CD14-positive monocyte (primary cell): ENCODE data around the gene CHRDL2. TPM values are rescaled to one million over a fixed set of nuclear protein-coding genes. Genes with fewer than 3 reads are reported as not detected.
A peak's percentile ranks its signal among the peaks of the same experiment; 100 is the strongest.

Experiments used
- DNase-seq, 3 donors: peaks; one replicate each; pipeline ENCODE4 v3.0.0-alpha.2; 2011 to 2022
- H2AFZ ChIP-seq: 2 replicates; pipeline ENCODE4 v1.6.0; 2012; ENCODE audit warnings: mild to moderate bottlenecking, low read depth, low read length, inconsistent platforms; ENCODE audit not compliant: insufficient read depth, poor library complexity, severe bottlenecking
- H3K27ac ChIP-seq, 2 donors: 1 replicate in 1 of 2; 2 replicates in 1 of 2; pipeline ENCODE4 v1.5.1; 2012 to 2013; ENCODE audit warnings: low read length in 2 of 2, control low read depth in 1 of 2, inconsistent platforms in 1 of 2, low read depth in 1 of 2, mild to moderate bottlenecking in 1 of 2
- H3K27me3 ChIP-seq, 2 donors: one replicate each; pipeline versions ENCODE4 v1.6.0 to v1.6.1; 2011 to 2013; ENCODE audit warnings: low read length in 2 of 2; ENCODE audit not compliant: control insufficient read depth in 2 of 2, insufficient read depth in 2 of 2
- H3K36me3 ChIP-seq, 2 donors: replicated peaks in 1 of 2; 1 replicate in 1 of 2; 2 replicates in 1 of 2; pipeline versions ENCODE4 v1.5.1 to v1.6.1; 2012 to 2013; ENCODE audit warnings: low read length in 2 of 2, control low read depth in 1 of 2, inconsistent platforms in 1 of 2, mild to moderate bottlenecking in 1 of 2; ENCODE audit not compliant: insufficient read depth in 2 of 2, control insufficient read depth in 1 of 2
- H3K4me1 ChIP-seq, 2 donors: 1 replicate in 1 of 2; 2 replicates in 1 of 2; pipeline versions ENCODE4 v1.5.1 to v1.6.1; 2012 to 2013; ENCODE audit warnings: low read length in 2 of 2, control low read depth in 1 of 2, inconsistent platforms in 1 of 2, mild to moderate bottlenecking in 1 of 2, moderate library complexity in 1 of 2; ENCODE audit not compliant: insufficient read depth in 2 of 2, control insufficient read depth in 1 of 2
- H3K4me2 ChIP-seq: replicated peaks from 2 replicates; pipeline ENCODE3; 2012; ENCODE audit warnings: low read length, moderate library complexity, mild to moderate bottlenecking; ENCODE audit not compliant: poor library complexity, severe bottlenecking; ENCODE audit errors: extremely low read depth
- H3K4me3 ChIP-seq, 3 experiments: fragments of 200-600 bp in 1 of 3; sonication (generic) in 1 of 3; replicated peaks in 1 of 3; 1 replicate in 2 of 3; 2 replicates in 1 of 3; pipeline ENCODE4 v1.5.1; 2011 to 2013; ENCODE audit warnings: low read length in 3 of 3, mild to moderate bottlenecking in 3 of 3, control low read depth in 2 of 3, low read depth in 2 of 3, inconsistent platforms in 1 of 3, moderate library complexity in 1 of 3
- H3K79me2 ChIP-seq: 2 replicates; pipeline ENCODE4 v1.6.0; 2012; ENCODE audit warnings: mild to moderate bottlenecking, control low read depth, inconsistent platforms, low read length, moderate library complexity; ENCODE audit not compliant: insufficient read depth
- H3K9ac ChIP-seq: 2 replicates; pipeline ENCODE4 v1.6.0; 2017; ENCODE audit warnings: low read length, mild to moderate bottlenecking; ENCODE audit not compliant: insufficient read depth, poor library complexity, severe bottlenecking
- H3K9me3 ChIP-seq, 2 donors: replicated peaks in 1 of 2; 1 replicate in 1 of 2; 2 replicates in 1 of 2; pipeline versions ENCODE4 v1.5.1 to v1.6.1; 2012 to 2013; ENCODE audit warnings: low read length in 2 of 2, control low read depth in 1 of 2; ENCODE audit not compliant: control insufficient read depth in 1 of 2, insufficient read depth in 1 of 2
- H4K20me1 ChIP-seq: 2 replicates; pipeline ENCODE4 v1.6.0; 2012; ENCODE audit warnings: mild to moderate bottlenecking, low read length, control low read depth, moderate library complexity; ENCODE audit not compliant: insufficient read depth
- H3K27ac Mint-ChIP-seq, 7 donors: one replicate each; pipeline ENCODE4 v1.8.0; 2020; ENCODE audit warnings: mild to moderate bottlenecking in 7 of 7, mixed read lengths in 7 of 7, moderate library complexity in 6 of 7, inconsistent platforms in 2 of 7
- H3K27me3 Mint-ChIP-seq, 3 donors: one replicate each; pipeline ENCODE4 v1.8.0; 2021 to 2022; ENCODE audit warnings: low read depth in 3 of 3, mild to moderate bottlenecking in 3 of 3, mixed read lengths in 3 of 3, moderate library complexity in 3 of 3, inconsistent platforms in 1 of 3
- H3K36me3 Mint-ChIP-seq, 2 donors: one replicate each; pipeline ENCODE4 v1.8.0; 2020; ENCODE audit warnings: mixed read lengths in 2 of 2, inconsistent platforms in 1 of 2, mild to moderate bottlenecking in 1 of 2
- H3K4me1 Mint-ChIP-seq: one replicate; pipeline ENCODE4 v1.8.0; 2020; ENCODE audit warnings: mild to moderate bottlenecking, mixed read lengths
- H3K4me3 Mint-ChIP-seq, 2 donors: one replicate each; pipeline ENCODE4 v1.8.0; 2020; ENCODE audit warnings: mild to moderate bottlenecking in 2 of 2, mixed read lengths in 2 of 2, moderate library complexity in 1 of 2
- H3K9me3 Mint-ChIP-seq, 7 donors: one replicate each; pipeline ENCODE4 v1.8.0; 2020 to 2022; ENCODE audit warnings: mixed read lengths in 7 of 7, mild to moderate bottlenecking in 6 of 7, moderate library complexity in 6 of 7, inconsistent platforms in 2 of 7
- WGBS: methylation state at CpG from one replicate; pipeline ENCODE4 v1.1.5; 2013; ENCODE audit warnings: missing lambda C conversion rate; ENCODE audit not compliant: insufficient coverage; 5-methylcytosine and 5-hydroxymethylcytosine counted together
- intact Hi-C, 2 donors: fragments of 100-400 bp; cut with micrococcal nuclease; formaldehyde crosslinking; loops; one replicate each; pipeline versions ENCODE4 v1.15.0 to v1.15.1; 2023
- polyA plus RNA-seq, 3 donors: library from polyadenylated mRNA; depleted of rRNA in 1 of 3; unstranded in 2 of 3; stranded (reverse) in 1 of 3; fragments of 300-500 nt in 2 of 3; fragments of >200 nt in 1 of 3; fragmentation: Illumina TruSeq in 2 of 3; gene quantifications; 1 replicate in 2 of 3; 2 replicates in 1 of 3; pipeline ENCODE4 v1.2.3, GENCODE V29; 2012 to 2021
- TF ChIP-seq, protein P1 (sequence below): fragments of 200-600 bp; IDR thresholded peaks from one replicate; pipeline ENCODE4 v1.8.0; 2022; ENCODE audit warnings: antibody characterized with exemption, mild to moderate bottlenecking

CHRDL2 gene
- polyA plus RNA-seq, 3 donors = not detected

DNA sequence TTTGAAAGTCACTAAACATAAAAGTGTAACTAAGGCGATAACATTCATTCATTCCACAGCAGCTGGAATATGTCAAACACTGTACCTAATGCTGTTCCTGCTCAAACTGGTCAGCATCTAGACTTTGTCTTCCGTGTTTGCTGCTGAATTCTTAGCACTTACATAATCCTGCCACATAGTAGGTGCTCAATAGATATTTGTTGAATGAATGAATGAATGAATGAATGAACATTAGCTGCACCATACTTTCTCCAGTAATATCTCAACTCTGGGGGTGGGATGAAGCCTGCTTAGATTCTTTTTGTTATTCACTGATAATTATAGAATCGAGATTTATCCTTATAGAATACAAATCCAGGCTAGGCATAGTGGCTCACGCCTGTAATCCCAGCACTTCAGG lies 10.8 kb upstream of the CHRDL2 start:
- Histone ChIP-seq H4K20me1 (no peaks in the 10 kb centered on the region), H3K4me1 (peaks cover 0 to 4% of the 10 kb centered on the region in 2 donors), H3K27me3 (peaks cover 5 to 6% of the 10 kb centered on the region in 2 donors), H3K9me3 (no peaks in the 10 kb centered on the region), H3K79me2 (no peaks in the 10 kb centered on the region), H3K4me2 (no peak overlapping the region), H3K4me3 (no peak overlapping the region), H3K36me3 (no peaks in the 10 kb centered on the region), H3K9ac (no peak overlapping the region), H3K27ac (no peak overlapping the region), H2AFZ (no peak overlapping the region)
- Mint-ChIP-seq H3K4me3 (no peak overlapping the region), H3K9me3 (peaks cover 0 to 3% (median 0%) of the 10 kb centered on the region in 7 donors), H3K4me1 (peaks cover 5% of the 10 kb centered on the region), H3K27ac (no peak overlapping the region), H3K36me3 (no peaks in the 10 kb centered on the region), H3K27me3 (peaks cover 1 to 10% (median 9%) of the 10 kb centered on the region in 3 donors)
- no peak for DNase-seq
- no CpG with 5 or more reads among the region's 4 CpGs for WGBS
- TF ChIP-seq, protein P1, sequence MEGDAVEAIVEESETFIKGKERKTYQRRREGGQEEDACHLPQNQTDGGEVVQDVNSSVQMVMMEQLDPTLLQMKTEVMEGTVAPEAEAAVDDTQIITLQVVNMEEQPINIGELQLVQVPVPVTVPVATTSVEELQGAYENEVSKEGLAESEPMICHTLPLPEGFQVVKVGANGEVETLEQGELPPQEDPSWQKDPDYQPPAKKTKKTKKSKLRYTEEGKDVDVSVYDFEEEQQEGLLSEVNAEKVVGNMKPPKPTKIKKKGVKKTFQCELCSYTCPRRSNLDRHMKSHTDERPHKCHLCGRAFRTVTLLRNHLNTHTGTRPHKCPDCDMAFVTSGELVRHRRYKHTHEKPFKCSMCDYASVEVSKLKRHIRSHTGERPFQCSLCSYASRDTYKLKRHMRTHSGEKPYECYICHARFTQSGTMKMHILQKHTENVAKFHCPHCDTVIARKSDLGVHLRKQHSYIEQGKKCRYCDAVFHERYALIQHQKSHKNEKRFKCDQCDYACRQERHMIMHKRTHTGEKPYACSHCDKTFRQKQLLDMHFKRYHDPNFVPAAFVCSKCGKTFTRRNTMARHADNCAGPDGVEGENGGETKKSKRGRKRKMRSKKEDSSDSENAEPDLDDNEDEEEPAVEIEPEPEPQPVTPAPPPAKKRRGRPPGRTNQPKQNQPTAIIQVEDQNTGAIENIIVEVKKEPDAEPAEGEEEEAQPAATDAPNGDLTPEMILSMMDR = no peak
- intact Hi-C loops = no loop called here

DNA sequence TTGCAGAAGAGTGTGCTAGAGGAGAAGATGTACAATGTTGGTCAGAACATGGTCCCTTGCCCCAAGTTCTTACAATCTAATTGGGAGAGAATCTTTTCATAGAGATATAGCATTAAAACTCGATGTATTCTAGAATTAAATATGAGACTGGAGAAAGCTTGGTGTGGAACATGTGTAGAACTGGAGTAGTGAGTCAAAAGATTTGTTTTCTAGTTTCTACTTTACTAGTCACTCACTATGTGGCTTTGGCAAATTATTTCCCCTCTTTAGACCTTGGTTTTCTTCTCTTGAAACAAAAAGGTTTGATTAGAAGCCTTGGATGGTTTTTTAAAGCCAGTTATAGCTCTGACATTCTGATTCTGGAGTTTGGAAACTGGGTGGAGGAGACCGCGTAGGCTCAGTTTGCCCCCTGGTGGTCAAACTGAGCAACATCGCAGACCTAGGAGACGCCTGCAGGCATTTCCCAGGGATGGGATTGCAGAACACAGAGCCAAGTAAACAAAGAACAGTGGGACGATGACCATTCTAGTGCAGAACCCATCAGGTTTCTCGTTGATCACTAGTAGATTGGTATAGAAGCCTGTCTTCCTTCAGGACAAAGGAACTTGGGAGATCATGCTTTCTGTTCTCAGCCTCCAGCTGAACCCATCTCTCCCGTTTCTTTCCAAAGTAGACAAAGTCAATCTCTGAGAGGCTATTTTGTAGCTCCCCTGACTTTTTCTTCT lies 8.5 kb upstream of the CHRDL2 start:
- peaks cover 0 to 4% of the 10 kb centered on the region in 2 donors for H3K4me1 ChIP-seq
- no peak overlapping the region for H3K27ac ChIP-seq
- WGBS = 27% methylated on average over 7 of the region's 8 CpGs
- intact Hi-C loops = no loop called here
- no peaks in the 10 kb centered on the region for H3K9me3 ChIP-seq
- no peak overlapping the region for H3K4me3 ChIP-seq
- peaks cover 5% of the 10 kb centered on the region for H3K4me1 Mint-ChIP-seq
- H3K36me3 Mint-ChIP-seq = no peaks in the 10 kb centered on the region
- no peak overlapping the region for H3K9ac ChIP-seq
- peaks cover 0 to 2% (median 0%) of the 10 kb centered on the region in 7 donors for H3K9me3 Mint-ChIP-seq
- H3K4me3 Mint-ChIP-seq = no peak overlapping the region
- TF ChIP-seq, protein P1 = peak; percentile 97
- peaks cover 4 to 12% (median 8%) of the 10 kb centered on the region in 3 donors for H3K27me3 Mint-ChIP-seq
- H3K79me2 ChIP-seq = no peaks in the 10 kb centered on the region
- peaks cover 5 to 6% of the 10 kb centered on the region in 2 donors for H3K27me3 ChIP-seq
- no peak overlapping the region for H3K4me2 ChIP-seq
- peak overlapping the region; percentile 33 for H2AFZ ChIP-seq
- H3K36me3 ChIP-seq = no peaks in the 10 kb centered on the region
- H3K27ac Mint-ChIP-seq = no peak overlapping the region
- no peaks in the 10 kb centered on the region for H4K20me1 ChIP-seq
- DNase-seq = peak; percentile 53 to 67 (median 62)
